Caki2 (cell line): ENCODE measurements around the gene ABCC1. TPM values are rescaled to one million over a fixed set of nuclear protein-coding genes. Genes with fewer than 3 reads are reported as not detected.

Experiments
- DNase-seq: peaks from one replicate; pipeline ENCODE4 v3.0.0-alpha.2; 2015; ENCODE audit warnings: low read depth
- in situ Hi-C: cut with HindIII; loops from 2 replicates; pipeline ENCODE4 v1.10.0; 2016; ENCODE audit warnings: low sequenced_read_pairs, low pct_unique_long_range_greater_than_20kb, mixed read lengths
- total RNA-seq: library from RNA; depleted of rRNA; stranded (reverse); fragments of >200 nt; shearing (Covaris generic); gene quantifications from 2 replicates; pipeline ENCODE4 v1.2.3, GENCODE V29; 2014; ENCODE audit warnings: low replicate concordance

ABCC1 gene
- total RNA-seq, 1 experiment from 2014 or later, result 51.5 TPM

DNA sequence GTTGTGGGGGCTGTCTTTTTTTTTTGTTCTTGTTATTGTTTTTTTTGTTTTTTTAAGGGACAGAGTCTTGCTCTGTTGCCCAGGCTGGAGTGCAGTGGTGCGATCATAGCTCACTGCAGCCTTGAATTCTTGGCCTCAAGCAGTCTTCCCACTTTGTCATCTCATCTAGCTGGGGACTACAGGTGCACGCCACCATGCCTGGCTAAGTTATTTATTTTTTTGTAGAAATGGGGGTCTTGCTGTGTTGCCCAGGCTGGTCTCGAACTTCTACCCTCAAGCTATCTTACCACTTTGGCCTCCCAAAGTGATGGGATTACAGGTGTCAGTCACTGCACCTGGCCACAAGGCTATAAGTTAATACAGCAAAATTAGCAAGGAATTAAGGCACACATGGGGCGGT lies 101.7 kb downstream of the ABCC1 start:
- in situ Hi-C loops, result no loop called here
- no peak for DNase-seq

GRCh38 chr16:16052916-16053315 lies 103.5 kb downstream of the ABCC1 start:
- in situ Hi-C loops, result no loop called here
- DNase-seq, result no peak

GRCh38 chr16:16057102-16057501 lies 107.7 kb downstream of the ABCC1 start:
- in situ Hi-C loops, result no loop called here
- no peak for DNase-seq

GRCh38 chr16:16059160-16059559 lies 109.7 kb downstream of the ABCC1 start:
- in situ Hi-C loops, result no loop called here
- no peak for DNase-seq

DNA sequence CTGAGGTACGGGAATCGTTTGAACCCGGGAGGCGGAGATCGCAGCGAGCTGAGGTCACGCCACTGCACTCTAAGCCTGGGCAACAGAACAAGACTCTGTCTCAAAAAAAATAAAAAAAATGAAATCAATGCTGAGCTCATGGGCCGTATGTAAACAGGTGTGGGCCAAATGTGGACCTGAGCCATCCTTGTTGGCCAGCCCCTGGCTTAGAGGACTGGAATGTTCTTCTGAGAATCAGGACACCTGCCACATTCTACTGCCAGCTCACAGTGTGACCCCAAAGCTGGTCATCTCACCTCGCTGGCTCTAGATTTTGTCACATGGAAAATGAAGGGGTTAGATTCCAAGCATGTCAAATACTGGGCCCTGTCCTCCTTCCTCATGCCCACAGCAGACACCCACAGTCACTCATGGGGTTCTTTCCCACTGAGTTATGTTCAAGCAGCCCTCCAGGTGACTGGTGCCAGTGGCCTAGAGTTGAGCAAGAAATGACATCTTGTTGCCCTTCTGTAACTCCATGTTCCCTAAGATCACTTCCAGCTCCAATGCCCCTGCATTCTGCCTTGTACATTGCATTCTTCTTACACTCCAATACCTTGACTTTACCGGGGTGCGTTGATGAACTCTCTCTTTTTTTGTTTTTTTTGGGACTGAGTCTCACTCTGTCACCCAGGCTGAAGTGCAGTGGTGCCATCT lies 110.6 kb downstream of the ABCC1 start:
- in situ Hi-C loops, result no loop called here
- DNase-seq, result no peak

GRCh38 chr16:16062023-16062937 lies 112.9 kb downstream of the ABCC1 start:
- in situ Hi-C loops, result no loop called here
- no peak for DNase-seq

- no peak for DNase-seq
- in situ Hi-C loops, result no loop called here
Measured at GRCh38 chr16:16063683-16064082, 114.3 kb downstream of the ABCC1 start.

DNA sequence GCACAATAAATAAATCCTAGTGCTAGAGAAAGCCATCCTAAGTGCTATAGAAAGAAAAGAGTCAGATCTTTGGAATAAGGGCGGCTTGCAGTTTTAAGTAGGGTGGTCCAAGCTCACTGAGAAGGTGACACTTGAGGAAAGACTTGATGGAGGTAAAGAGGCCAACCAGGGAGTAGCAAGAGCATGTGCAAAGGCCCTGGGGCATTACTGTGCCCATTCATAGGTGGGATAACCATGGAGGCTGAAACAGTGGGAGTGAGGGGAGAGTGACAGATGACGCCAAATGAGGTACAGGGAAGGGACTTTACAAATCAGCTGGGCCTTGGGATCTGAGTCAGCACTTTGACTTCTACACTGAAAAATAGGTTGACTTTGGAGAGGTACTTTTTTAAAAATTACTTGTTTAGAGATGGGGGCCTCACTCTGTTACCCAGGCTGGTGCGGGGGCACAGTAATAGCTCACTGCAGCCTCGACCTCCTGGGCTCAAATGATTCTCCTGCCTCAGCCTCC lies 115.5 kb downstream of the ABCC1 start:
- in situ Hi-C loops, result no loop called here
- DNase-seq, result no peak

GRCh38 chr16:16067127-16067526 lies 117.7 kb downstream of the ABCC1 start:
- in situ Hi-C loops, result no loop called here
- no peak for DNase-seq

- DNase-seq, result no peak
- in situ Hi-C loops, result no loop called here
Measured at GRCh38 chr16:16071631-16072244, 122.3 kb downstream of the ABCC1 start.

DNA sequence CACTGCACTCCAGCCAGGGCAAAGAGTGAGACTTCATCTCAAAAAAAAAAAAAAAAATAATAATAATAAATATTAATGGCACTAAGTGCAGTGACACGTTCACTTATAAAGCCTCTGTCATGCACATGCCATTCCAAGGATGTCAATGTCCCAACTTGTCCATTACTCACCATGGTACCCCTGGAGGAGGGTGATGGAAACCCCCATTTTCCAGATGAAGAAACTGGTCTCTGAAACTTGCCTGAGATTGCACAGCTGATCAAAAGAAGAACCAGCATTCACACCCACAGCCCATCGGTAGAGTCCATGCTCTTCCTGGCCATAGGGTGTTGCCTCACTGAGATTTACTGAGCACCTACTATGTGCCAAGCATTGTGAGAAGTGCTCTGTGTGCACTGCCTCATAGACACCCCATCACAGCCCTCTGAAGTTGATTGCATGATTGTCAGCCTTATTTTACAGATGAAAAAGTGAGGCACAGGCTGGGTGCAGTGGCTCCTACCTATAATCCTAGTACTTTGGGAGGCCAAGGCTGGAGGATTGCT lies 123.7 kb downstream of the ABCC1 start:
- in situ Hi-C loops, result no loop called here
- no peak for DNase-seq

DNA sequence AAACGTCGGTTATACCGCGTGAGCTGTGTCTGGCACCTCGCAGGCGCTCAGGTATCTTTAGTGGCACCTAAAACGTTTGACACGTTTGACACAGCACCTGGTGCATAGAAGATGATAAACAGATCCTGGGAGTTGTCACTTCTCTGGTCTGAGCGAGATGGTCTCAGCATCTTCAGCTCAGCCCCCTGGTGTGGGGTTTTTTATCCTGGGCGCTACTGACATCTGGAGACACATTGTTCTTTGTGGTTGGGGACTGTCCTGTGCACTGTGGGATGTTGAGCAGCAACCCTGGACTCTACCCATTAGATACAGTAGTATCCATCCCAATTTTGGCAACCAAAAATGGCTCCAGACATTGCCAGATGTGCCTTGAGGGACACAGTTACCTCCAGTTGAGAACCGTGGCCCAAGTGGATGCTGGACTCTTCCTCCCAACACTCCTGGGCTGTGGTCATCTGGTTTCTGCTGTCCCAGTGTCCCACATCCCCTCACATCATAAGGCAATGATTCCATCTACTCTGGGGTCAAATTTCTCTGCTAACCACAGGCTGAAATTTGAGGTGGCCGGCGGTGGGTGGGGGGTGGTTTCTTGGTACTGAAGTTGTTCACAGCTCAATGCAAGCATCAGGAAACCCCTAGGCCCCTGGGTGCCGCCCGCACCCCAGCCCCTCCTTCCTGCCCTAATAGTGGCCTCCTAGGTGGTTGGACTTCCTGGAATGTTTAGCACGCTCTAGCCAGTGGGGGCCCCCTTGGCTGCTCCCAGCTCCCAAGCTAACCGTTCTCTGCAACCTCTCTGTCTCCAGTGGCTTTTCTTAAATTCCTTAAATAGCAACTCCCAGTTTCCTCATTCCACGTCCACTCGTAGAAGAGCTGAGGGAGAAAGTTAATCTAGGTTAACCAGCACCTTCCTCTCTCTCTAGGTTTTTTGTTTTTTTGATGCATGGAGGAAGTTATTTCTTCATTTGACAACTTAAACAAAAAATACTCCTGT lies 124.8 kb downstream of the ABCC1 start:
- peak; percentile 92 for DNase-seq
- in situ Hi-C loops, result no loop called here

DNA sequence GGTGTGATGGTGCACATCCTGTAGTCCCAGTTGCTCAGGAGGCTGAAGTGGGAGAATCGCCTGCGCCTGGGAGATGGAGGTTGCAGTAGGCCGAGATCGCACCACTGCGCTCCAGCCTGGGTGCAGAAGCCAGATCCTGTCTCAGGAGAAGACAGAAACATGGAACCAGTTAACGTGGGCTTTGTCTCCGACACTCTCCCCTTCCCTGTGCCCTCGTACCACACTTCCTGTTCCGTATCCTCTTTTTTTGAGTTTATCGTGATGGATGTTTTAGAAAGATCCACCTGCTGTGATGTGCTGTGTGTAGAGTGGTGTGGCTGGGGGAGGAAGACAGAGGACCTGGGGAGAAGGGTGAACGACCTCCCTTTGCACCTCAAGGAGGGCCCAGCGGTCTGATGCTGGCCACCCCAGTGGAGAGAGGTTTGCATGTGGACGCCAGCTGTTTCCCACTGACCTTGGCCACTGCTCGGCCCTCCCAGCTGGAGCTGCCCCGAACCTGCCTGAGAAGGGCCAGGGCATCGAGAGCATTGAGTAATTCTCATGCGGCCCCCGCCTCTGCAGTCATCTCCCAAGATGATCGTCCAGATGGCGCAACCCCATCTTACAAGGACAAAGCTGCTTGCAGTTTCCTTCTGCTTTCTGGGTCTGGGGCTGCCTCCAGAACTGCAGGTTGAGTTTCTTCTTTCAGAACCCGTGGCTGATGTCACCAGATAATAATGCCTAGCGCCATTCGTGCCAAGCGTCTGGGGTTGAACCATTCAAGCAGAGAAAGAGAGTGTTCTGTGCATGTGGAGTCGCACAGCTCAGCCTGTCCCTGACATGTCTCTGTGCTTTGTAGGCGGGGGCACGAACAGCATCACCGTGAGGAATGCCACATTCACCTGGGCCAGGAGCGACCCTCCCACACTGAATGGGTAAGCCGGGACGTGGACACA lies 126.3 kb downstream of the ABCC1 start:
- in situ Hi-C loops, result no loop called here

GRCh38 chr16:16076423-16076813 lies 127.0 kb downstream of the ABCC1 start:
- in situ Hi-C loops, result no loop called here

More for the DNA sequence above, 126.3 kb downstream of the ABCC1 start:
- no peak for DNase-seq

GRCh38 chr16:16080465-16081065 lies 131.1 kb downstream of the ABCC1 start:
- in situ Hi-C loops, result no loop called here

More at GRCh38 chr16:16076423-16076813, 127.0 kb downstream of the ABCC1 start:
- no peak for DNase-seq

DNA sequence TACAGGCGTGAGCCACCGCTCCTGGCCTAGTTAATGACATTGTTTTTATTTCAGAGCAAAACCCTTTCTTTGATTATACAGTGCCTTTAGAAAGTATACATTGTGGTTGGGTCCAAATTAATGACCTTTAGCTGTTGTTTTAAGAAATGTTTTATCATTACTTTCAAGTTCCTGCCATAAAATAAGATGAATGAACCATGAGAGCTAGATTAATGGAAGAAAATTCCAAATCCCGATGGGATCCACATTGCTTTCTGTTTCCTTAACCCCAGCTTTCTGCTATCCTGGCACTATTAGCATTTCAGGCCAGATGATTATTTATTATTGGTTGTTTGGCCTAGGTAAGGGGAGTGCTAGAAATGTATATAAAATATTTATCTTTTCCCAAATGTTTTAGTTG lies 131.7 kb downstream of the ABCC1 start:
- in situ Hi-C loops, result no loop called here
- DNase-seq, result peak; percentile 54

More at GRCh38 chr16:16080465-16081065, 131.1 kb downstream of the ABCC1 start:
- no peak for DNase-seq
